Panc1 (cell line): ENCODE measurements around the gene ZNF639. TPM values are rescaled to one million over a fixed set of nuclear protein-coding genes. Genes with fewer than 3 reads are reported as not detected.

Experiments used
- ATAC-seq: fragments of 200-7000 bp; cut with Tn5 transposase; 2 replicates; pipeline ENCODE4 v1.9.1; 2020; ENCODE audit warnings: mild to moderate bottlenecking, moderate library complexity
- BruUV-seq: library from RNA; stranded (reverse); fragments of 400-500 nt; replicated peaks from 2 replicates; lab custom pipeline; 2021; lab: Mats Ljungman, UMichigan
- CTCF ChIA-PET: fragments of 300-600 bp; sonication (Branson Sonifier 250); formaldehyde crosslinking; loops from one replicate; lab custom pipeline; 2022; ENCODE audit warnings: antibody characterized with exemption; lab: Charles Lee
- POLR2A ChIA-PET: fragments of 300-600 bp; sonication (Branson Sonifier 250); formaldehyde crosslinking; loops from one replicate; lab custom pipeline; 2022; ENCODE audit warnings: antibody characterized with exemption; lab: Charles Lee
- DNase-seq: peaks from one replicate; pipeline ENCODE4 v3.0.0-alpha.2; 2010; ENCODE audit warnings: low read depth, low spot score
- H3K27ac ChIP-seq: 2 replicates; pipeline ENCODE4 v1.5.1; 2011; ENCODE audit warnings: mild to moderate bottlenecking, low read length, inconsistent platforms
- H3K27me3 ChIP-seq: fragments of 200-500 bp; sonication (Bioruptor generic); 2 replicates; pipeline ENCODE4 v1.6.0; 2014; ENCODE audit warnings: low read length, inconsistent platforms; ENCODE audit not compliant: control insufficient read depth, insufficient read depth
- H3K36me3 ChIP-seq: fragments of 200-500 bp; sonication (Bioruptor generic); 2 replicates; pipeline ENCODE4 v1.5.1; 2014; ENCODE audit warnings: inconsistent platforms, mild to moderate bottlenecking, low read length, moderate library complexity; ENCODE audit not compliant: control insufficient read depth, insufficient read depth
- H3K4me1 ChIP-seq: 2 replicates; pipeline ENCODE4 v1.5.1; 2011; ENCODE audit warnings: inconsistent platforms, mild to moderate bottlenecking, low read length, moderate library complexity; ENCODE audit not compliant: control insufficient read depth, insufficient read depth
- H3K4me3 ChIP-seq, 2 experiments: 2 replicates each; pipeline ENCODE4 v1.5.1; 2011 to 2012; ENCODE audit warnings: low read depth in 2 of 2, low read length in 2 of 2, mild to moderate bottlenecking in 2 of 2, inconsistent platforms in 1 of 2, moderate library complexity in 1 of 2
- H3K9me3 ChIP-seq: fragments of 200-500 bp; sonication (Bioruptor generic); 2 replicates; pipeline ENCODE4 v1.5.1; 2014; ENCODE audit warnings: low read depth, mild to moderate bottlenecking, inconsistent platforms, low read length, moderate library complexity; ENCODE audit not compliant: control insufficient read depth, insufficient read depth
- CTCF ChIP-seq: fragments of 450-650 bp; IDR thresholded peaks from 2 replicates; pipeline ENCODE4 v1.5.1; 2017; ENCODE audit warnings: mild to moderate bottlenecking
- POLR2AphosphoS5 ChIP-seq: IDR thresholded peaks from 2 replicates; pipeline ENCODE4 v1.6.1; 2012; ENCODE audit warnings: mild to moderate bottlenecking, low read depth, low read length, moderate library complexity
- REST ChIP-seq, 2 experiments: IDR thresholded peaks; 2 replicates each; pipeline ENCODE4 v1.6.1; 2011 to 2012; ENCODE audit warnings: low read depth in 2 of 2, control low read depth in 1 of 2, low read length in 1 of 2, mild to moderate bottlenecking in 1 of 2, moderate library complexity in 1 of 2; ENCODE audit not compliant: insufficient read depth in 1 of 2
- SIN3A ChIP-seq: IDR thresholded peaks from 2 replicates; pipeline ENCODE4 v1.6.1; 2012; ENCODE audit warnings: low read depth, mild to moderate bottlenecking, low read length, moderate library complexity, borderline replicate concordance; ENCODE audit not compliant: insufficient read depth
- TCF7L2 ChIP-seq: IDR thresholded peaks from 2 replicates; pipeline ENCODE4 v1.6.1; 2011; ENCODE audit warnings: mild to moderate bottlenecking, low read depth, low read length, inconsistent platforms
- in situ Hi-C: cut with HindIII; loops from 2 replicates; pipeline ENCODE4 v1.10.0; 2016; ENCODE audit warnings: low sequenced_read_pairs, low pct_unique_long_range_greater_than_20kb
- intact Hi-C: fragments of 100-400 bp; cut with micrococcal nuclease; formaldehyde crosslinking; loops from one replicate; pipeline ENCODE4 v1.10.0; 2022; ENCODE audit not compliant: unreplicated experiment
- total RNA-seq: library from RNA; stranded (reverse); gene quantifications from one replicate; pipeline ENCODE4 v1.2.1, GENCODE V29; 2021; ENCODE audit not compliant: unreplicated experiment

The ZNF639 gene
- total RNA-seq, 1 experiment from 2014 or later, result 56.1 TPM

GRCh38 chr3:179299999-179300613, 22.7 kb upstream of the ZNF639 start:
- H3K27me3 ChIP-seq, result peaks cover 2% of the 10 kb centered on the region; the same call in 1 of the 2 replicates
- TF ChIP-seq POLR2AphosphoS5 (no peak), SIN3A (no peak), TCF7L2 (no peak), CTCF (no peak), REST (IDR thresholded peaks at IDR 0.05; ENCODE audit: insufficient read depth in 1 of 2, low read depth in 2 of 2, low read length in 1 of 2) (no peak)
- no peak overlapping the region for H3K27ac ChIP-seq
- ATAC-seq (no peak), DNase-seq (no peak)
- no peaks in the 10 kb centered on the region for H3K4me1 ChIP-seq
- POLR2A ChIA-PET, result no interaction called here
- CTCF ChIA-PET, result no interaction called here
- no peak overlapping the region for H3K4me3 ChIP-seq
- H3K9me3 ChIP-seq, result no peaks in the 10 kb centered on the region
- intact Hi-C loops, result no loop called here
- no peaks in the 10 kb centered on the region for H3K36me3 ChIP-seq
- in situ Hi-C loops, result no loop called here
- no TSS peak for BruUV-seq

- Histone ChIP-seq H3K4me1 (no peaks in the 10 kb centered on the region), H3K27ac (no peak overlapping the region), H3K27me3 (peaks cover 2% of the 10 kb centered on the region; the same call in 1 of the 2 replicates), H3K9me3 (no peaks in the 10 kb centered on the region), H3K4me3 (no peak overlapping the region), H3K36me3 (no peaks in the 10 kb centered on the region)
- no TSS peak for BruUV-seq
- no peak for TF ChIP-seq TCF7L2
- no peak for TF ChIP-seq CTCF
- TF ChIP-seq SIN3A, result no peak
- TF ChIP-seq REST (IDR thresholded peaks at IDR 0.05; ENCODE audit: insufficient read depth in 1 of 2, low read depth in 2 of 2, low read length in 1 of 2), result no peak
- TF ChIP-seq POLR2AphosphoS5, result no peak
- ATAC-seq (no peak), DNase-seq (no peak)
- intact Hi-C loops, result no loop called here
- CTCF ChIA-PET, result no interaction called here
- in situ Hi-C loops, result no loop called here
- POLR2A ChIA-PET, result no interaction called here
Measured at GRCh38 chr3:179301645-179302044, 21.2 kb upstream of the ZNF639 start.
